ENCODE results near the gene ZNHIT2. TPM values are rescaled to one million over a fixed set of nuclear protein-coding genes. Genes with fewer than 3 reads are reported as not detected.
A peak's percentile ranks its signal among the peaks of the same experiment; 100 is the strongest.

Gene ZNHIT2
- total RNA-seq (2021) = 22.3 and 27.4 TPM in 2 replicates
- percentile 49 among the genes with signal in this experiment for Bru-seq, nascent RNA
- BruChase-seq, experiment 1, labeled RNA remaining after a 2-hour chase = percentile 57 among the genes with signal in this experiment
- BruChase-seq, experiment 2, labeled RNA remaining after a 6-hour chase = percentile 39 among the genes with signal in this experiment
- long read RNA-seq, transcript ZNHIT2-201 (1 exons, 1,306 nt) = major isoform, 70 of 70 reads
- long read RNA-seq, partial matches to known transcripts = 0 of 70 reads
- long read RNA-seq, other reads (novel, unspliced or antisense) = 0 of 70 reads

DNA sequence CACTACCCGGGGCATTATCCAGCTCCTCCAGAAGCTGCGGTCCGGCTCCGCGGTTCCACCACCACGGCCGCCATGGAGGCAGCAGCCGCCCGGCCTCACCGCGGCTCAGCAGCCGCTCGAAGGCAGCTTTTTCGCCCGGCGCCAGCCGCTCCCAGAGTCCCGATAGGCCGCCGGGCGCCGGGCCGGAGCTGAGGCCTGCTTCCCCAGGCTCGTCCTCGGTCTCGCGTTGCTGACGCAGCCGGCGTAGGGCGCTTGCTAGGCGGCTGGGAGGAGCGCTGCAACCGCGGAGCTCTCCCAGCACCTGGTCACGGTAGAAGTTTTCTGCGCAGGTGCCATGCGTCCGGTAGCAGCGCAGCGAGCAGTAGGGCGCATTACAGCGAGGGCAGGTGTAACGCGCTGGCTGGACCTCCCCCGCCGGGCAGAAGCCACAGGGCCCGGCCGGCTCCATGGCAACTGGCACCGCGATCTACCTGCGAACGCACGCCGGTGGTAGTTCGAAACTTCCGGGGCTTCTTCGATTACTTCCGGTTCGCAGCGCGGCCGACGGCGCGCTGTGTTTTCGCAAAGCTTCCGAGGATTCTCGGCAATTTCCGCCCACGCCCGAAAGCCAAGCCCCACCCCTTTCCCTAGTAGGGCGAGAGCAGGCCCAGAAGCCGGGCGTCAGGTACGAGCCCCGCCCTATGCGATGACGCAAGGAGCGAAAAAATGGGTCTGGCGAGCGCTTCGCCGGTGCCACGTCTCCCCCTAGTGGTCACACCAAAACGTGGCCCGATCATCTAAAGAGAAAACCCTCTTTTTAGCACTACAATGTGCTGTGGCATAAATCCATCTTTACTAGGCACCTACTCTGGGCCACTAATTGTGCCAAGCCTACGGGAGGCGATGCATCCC, at the start of gene ZNHIT2:
TSS of gene ZNHIT2 (minus strand) at position 496 of the 891 bp plus-strand sequence. CDS start at position 448, 48 bp downstream.
- no TSS peak for BruUV-seq (replicated peaks)
- H3K9me3 ChIP-seq (ENCODE audit: low read depth, low read length, poor library complexity, severe bottlenecking) = no peaks in the 10 kb centered on the region
- no peak for TF ChIP-seq EZH2 (IDR thresholded peaks at IDR 0.05; ENCODE audit: borderline replicate concordance, low read depth, low read length, poor library complexity, severe bottlenecking)
- TF ChIP-seq, protein P1, sequence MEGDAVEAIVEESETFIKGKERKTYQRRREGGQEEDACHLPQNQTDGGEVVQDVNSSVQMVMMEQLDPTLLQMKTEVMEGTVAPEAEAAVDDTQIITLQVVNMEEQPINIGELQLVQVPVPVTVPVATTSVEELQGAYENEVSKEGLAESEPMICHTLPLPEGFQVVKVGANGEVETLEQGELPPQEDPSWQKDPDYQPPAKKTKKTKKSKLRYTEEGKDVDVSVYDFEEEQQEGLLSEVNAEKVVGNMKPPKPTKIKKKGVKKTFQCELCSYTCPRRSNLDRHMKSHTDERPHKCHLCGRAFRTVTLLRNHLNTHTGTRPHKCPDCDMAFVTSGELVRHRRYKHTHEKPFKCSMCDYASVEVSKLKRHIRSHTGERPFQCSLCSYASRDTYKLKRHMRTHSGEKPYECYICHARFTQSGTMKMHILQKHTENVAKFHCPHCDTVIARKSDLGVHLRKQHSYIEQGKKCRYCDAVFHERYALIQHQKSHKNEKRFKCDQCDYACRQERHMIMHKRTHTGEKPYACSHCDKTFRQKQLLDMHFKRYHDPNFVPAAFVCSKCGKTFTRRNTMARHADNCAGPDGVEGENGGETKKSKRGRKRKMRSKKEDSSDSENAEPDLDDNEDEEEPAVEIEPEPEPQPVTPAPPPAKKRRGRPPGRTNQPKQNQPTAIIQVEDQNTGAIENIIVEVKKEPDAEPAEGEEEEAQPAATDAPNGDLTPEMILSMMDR (conservative IDR thresholded peaks at IDR 0.05; ENCODE audit: low read depth, low read length) = peak; percentile 98
- H3K27me3 ChIP-seq (replicated peaks; ENCODE audit: insufficient read depth, low read depth, low read length, poor library complexity) = no peaks in the 10 kb centered on the region
- CTCF ChIA-PET = interaction anchor here (0.6 to 1.0 kb wide), 3 partner anchors 18 to 269 kb away, joined by 3 to 7 read pairs (median 6); no protein-coding TSS in a partner anchor
- peaks cover 41% of the 10 kb centered on the region for H3K36me3 ChIP-seq (ENCODE audit: insufficient read depth, low read length, poor library complexity, severe bottlenecking)
- H3K4me1 ChIP-seq (ENCODE audit: insufficient read depth, low read length, poor library complexity, severe bottlenecking) = peaks cover 29% of the 10 kb centered on the region
- peak within 1 kb of the TSS; percentile 95 for H3K4me3 ChIP-seq (ENCODE audit: low read depth, low read length, poor library complexity, severe bottlenecking)
- peak; percentile 100 for DNase-seq (ENCODE audit: low spot score)
- intact Hi-C loops (cut with micrococcal nuclease; ENCODE audit: unreplicated experiment) = loop anchor here (5.0 to 10.0 kb wide), 3 partner anchors 90 to 333 kb away; partner anchors contain the start of gene SNX15
- peak within 1 kb of the TSS; percentile 92 for H3K27ac ChIP-seq (ENCODE audit: low read depth, low read length, poor library complexity, severe bottlenecking)
- POLR2A ChIA-PET (ENCODE audit: low non-redundant PET) = no interaction called here

- intact Hi-C loops (cut with micrococcal nuclease; ENCODE audit: unreplicated experiment) = no loop called here
- Histone ChIP-seq H3K4me3 (ENCODE audit: low read depth, low read length, poor library complexity, severe bottlenecking) (no peak overlapping the region), H3K27ac (ENCODE audit: low read depth, low read length, poor library complexity, severe bottlenecking) (no peak overlapping the region), H3K9me3 (ENCODE audit: low read depth, low read length, poor library complexity, severe bottlenecking) (no peaks in the 10 kb centered on the region), H3K36me3 (ENCODE audit: insufficient read depth, low read length, poor library complexity, severe bottlenecking) (no peaks in the 10 kb centered on the region), H3K4me1 (ENCODE audit: insufficient read depth, low read length, poor library complexity, severe bottlenecking) (no peaks in the 10 kb centered on the region), H3K27me3 (replicated peaks; ENCODE audit: insufficient read depth, low read depth, low read length, poor library complexity) (no peaks in the 10 kb centered on the region)
- no peak for DNase-seq (ENCODE audit: low spot score)
- TF ChIP-seq EZH2 (IDR thresholded peaks at IDR 0.05; ENCODE audit: borderline replicate concordance, low read depth, low read length, poor library complexity, severe bottlenecking) = no peak
- TF ChIP-seq, protein P1 (conservative IDR thresholded peaks at IDR 0.05; ENCODE audit: low read depth, low read length) = no peak
- ChIA-PET CTCF (no interaction called here), POLR2A (ENCODE audit: low non-redundant PET) (no interaction called here)
- no TSS peak for BruUV-seq (replicated peaks)
These were observed 49.4 kb upstream of the ZNHIT2 start for GRCh38 chr11:65166893-65167292.

DNA sequence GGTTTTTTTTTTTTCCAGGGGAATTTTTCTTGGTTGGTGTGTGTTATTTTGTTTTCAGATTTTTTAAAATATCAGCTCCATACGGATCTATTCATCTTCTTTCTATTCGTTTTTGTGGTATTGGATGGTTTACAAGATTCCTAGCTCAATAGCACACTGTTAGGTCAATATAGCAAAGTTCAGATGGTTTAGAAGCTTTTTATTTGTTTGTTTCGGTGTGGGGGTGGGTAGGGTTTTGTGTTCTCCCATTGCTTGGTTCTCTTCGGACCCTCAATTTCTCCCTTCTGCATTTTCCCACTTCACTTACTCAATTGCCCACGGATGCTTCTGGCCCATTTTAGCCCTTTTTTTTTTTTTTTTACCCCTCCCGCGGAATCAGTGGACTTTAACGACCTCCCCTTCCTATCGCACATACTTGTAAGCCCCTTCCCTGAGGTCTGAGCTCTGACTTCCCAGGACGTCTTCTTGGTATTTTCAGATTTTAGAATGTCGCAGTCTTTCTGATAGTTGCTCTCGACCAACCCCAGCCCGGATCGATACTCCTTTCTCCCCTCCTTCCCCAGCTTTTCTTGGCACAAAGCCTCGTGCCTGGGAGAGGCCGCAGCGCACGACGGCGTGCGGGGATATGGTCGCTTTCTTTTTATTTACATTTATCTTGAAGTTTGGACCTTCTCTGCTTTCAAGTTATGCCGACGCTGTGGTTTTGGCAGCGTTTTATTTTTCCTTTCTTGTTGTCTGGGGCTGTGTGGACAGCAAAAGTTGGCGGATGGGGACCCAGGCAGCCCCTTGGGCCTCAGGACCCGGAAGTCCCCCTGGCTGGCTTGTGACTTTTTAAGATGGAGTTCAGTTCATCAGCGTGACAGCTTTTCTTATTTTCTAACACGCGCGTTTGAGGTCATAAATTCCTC, 48.2 kb upstream of the ZNHIT2 start:
- no peak for DNase-seq (ENCODE audit: low spot score)
- ChIA-PET POLR2A (ENCODE audit: low non-redundant PET) (interaction anchor here (0.7 kb wide), 1 partner anchor 329 kb away, joined by 14 read pairs; no protein-coding TSS in a partner anchor), CTCF (no interaction called here)
- TF ChIP-seq EZH2 (IDR thresholded peaks at IDR 0.05; ENCODE audit: borderline replicate concordance, low read depth, low read length, poor library complexity, severe bottlenecking) = no peak
- TF ChIP-seq, protein P1 (conservative IDR thresholded peaks at IDR 0.05; ENCODE audit: low read depth, low read length) = no peak
- intact Hi-C loops (cut with micrococcal nuclease; ENCODE audit: unreplicated experiment) = no loop called here
- H3K27me3 ChIP-seq (replicated peaks; ENCODE audit: insufficient read depth, low read depth, low read length, poor library complexity) = no peaks in the 10 kb centered on the region
- BruUV-seq (replicated peaks) = no TSS peak
- H3K4me1 ChIP-seq (ENCODE audit: insufficient read depth, low read length, poor library complexity, severe bottlenecking) = no peaks in the 10 kb centered on the region
- no peak overlapping the region for H3K4me3 ChIP-seq (ENCODE audit: low read depth, low read length, poor library complexity, severe bottlenecking)
- no peak overlapping the region for H3K27ac ChIP-seq (ENCODE audit: low read depth, low read length, poor library complexity, severe bottlenecking)
- H3K36me3 ChIP-seq (ENCODE audit: insufficient read depth, low read length, poor library complexity, severe bottlenecking) = no peaks in the 10 kb centered on the region
- H3K9me3 ChIP-seq (ENCODE audit: low read depth, low read length, poor library complexity, severe bottlenecking) = no peaks in the 10 kb centered on the region

Measured in A673 (cell line).